GM21576 (cell line): Measurements from ENCODE around the gene PTTG1IP.
A peak's percentile ranks its signal among the peaks of the same experiment; 100 is the strongest.

Experiments
- ATAC-seq: cut with Tn5 transposase; IDR thresholded peaks from one replicate; pipeline ENCODE4 v1.9.1; 2021; ENCODE audit warnings: mild to moderate bottlenecking, moderate library complexity; ENCODE audit not compliant: unreplicated experiment

Gene PTTG1IP

GRCh38 chr21:44831227-44831860, 42.1 kb downstream of the PTTG1IP start:
- ATAC-seq: no peak

- ATAC-seq: no peak
Observed at GRCh38 chr21:44829507-44830092, 43.9 kb downstream of the PTTG1IP start.

DNA sequence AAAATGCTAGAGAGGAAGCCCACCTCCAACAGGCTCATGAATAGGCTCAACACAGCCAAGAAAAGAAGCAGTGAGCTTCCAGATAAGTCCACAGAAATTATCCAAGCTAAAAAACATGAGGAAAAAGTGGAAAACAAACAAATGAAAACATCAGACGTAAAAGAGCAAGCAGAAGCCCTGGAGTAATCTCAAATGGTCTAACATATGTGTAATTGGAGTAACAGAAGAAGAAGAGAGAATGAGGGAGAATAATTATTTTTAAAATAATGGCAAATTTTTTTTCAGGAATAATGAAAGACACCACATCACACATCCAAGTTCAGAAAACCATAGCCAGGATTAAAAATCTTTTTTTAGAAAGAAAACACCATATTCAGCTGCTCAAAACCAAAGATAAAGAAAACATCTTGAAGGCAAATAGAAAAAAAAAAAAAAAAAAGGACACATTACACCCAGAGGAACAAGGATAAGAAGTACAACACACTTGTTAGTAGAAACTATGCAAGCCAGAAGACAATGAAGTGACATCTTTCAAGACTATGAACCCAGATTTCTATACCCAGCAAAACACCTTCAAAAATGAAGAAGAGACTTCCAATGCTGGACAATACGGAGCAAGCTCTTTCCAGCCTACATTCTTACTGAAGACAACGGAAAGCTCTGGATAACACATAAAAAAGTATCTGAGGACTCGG, 45.0 kb downstream of the PTTG1IP start:
- ATAC-seq: no peak

DNA sequence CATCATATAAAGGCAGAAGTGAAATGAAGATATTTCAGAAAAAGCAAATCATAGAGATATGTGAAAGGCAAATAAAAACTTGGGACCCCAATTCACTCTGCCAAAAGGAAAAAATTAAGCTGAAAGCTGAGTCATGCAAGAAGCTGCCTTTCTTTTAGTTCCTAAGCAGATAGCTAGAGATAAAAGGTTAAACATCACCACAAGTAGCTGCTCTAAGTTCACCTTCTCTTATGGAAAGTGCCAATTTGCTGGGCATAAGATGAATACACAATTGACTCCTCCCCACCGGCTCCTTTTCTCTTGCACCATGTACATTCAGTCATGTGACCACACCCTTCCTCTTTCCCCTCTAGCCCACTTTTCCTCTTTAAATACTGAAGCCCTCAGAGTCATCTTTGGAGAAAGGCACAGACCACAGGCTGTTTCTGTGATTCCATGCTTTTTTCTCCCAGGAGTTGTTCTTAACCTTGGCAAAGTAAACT, 50.3 kb downstream of the PTTG1IP start:
- no peak for ATAC-seq

DNA sequence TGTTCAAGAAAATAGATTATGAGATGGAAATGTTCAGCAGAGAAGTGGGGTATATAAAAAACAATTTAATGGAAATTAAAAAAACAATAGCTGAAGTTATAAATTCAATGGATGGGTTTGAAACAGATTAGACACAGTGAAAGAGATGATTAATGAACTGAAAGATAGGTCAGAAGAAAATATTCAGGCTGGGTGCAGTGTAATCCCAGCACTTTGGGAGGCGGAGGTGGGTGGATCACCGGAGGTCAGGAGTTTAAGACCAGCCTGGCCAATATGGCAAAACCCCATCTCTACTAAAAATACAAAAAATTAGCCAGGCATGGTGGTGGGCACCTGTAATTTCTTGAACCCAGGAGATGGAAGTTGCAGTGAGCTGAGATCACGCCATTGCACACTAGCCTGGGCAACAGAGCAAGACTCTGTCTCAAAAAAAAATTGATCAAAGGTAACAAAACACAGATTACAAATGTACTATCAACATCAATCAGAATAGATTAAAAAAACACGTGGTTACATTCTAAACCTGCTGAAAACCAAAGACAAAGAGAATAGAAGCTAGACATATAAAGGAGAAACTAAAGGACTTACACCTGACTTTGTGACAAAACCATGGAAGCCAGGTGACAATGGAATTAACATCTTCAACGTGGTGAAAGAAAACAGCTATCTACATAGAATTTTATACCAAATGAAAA, 50.9 kb downstream of the PTTG1IP start:
- no peak for ATAC-seq

- no peak for ATAC-seq
Observed at GRCh38 chr21:44820851-44821250, 52.6 kb downstream of the PTTG1IP start.

- ATAC-seq: no peak
Observed at GRCh38 chr21:44819283-44820243, 53.9 kb downstream of the PTTG1IP start.

GRCh38 chr21:44818640-44819011, 54.9 kb downstream of the PTTG1IP start:
- no peak for ATAC-seq

- ATAC-seq: peak; percentile 44
Observed at GRCh38 chr21:44817914-44818639, 55.4 kb downstream of the PTTG1IP start, which contains the start of gene SUMO3. SUMO3 (minus strand) TSS chr21:44818062; CDS start chr21:44817968, 94 bp downstream.

DNA sequence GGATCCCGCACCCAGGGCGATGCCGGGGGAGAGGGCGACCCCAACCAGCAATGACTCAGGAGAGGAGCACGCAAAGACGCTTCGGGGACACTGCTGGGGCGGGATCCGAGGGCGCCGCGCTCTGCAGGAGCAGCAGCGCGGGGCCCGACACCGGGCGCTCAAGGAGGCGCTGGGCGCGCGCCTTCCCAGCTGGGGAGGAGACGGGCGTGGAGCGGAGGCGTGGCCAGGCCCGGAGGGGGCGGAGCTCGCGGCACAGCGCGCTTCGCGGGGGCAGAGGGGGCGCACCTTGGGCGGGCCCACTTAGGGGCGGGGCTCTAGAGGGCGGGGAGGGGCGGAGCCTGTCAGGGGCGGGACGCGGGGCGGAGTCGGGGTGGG, 56.0 kb downstream of the PTTG1IP start:
- peak; percentile 69 for ATAC-seq

- ATAC-seq: peak; percentile 22
Observed at GRCh38 chr21:44816761-44817505, 56.6 kb downstream of the PTTG1IP start.

GRCh38 chr21:44815852-44816628, 57.5 kb downstream of the PTTG1IP start:
- ATAC-seq: no peak

DNA sequence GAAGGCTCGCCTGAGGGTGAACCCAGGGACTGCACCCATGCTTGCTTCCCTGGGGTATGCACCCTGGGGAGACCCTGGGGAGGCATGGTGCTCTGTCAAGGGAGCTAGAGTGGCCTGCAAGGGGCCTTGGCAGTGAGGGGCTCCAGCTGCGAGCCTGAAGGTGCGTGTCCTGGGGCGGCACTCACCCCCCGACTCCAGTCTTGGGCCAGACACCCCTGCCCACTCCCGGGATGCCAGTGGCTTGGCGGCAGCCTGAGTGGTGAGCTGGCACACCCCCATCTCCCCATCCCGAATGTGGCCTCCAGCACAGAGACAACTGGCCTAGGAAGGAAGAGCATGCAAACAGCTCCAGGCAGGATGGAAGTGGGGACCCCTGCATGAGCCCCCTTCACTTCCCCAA, 58.3 kb downstream of the PTTG1IP start:
- ATAC-seq: no peak

DNA sequence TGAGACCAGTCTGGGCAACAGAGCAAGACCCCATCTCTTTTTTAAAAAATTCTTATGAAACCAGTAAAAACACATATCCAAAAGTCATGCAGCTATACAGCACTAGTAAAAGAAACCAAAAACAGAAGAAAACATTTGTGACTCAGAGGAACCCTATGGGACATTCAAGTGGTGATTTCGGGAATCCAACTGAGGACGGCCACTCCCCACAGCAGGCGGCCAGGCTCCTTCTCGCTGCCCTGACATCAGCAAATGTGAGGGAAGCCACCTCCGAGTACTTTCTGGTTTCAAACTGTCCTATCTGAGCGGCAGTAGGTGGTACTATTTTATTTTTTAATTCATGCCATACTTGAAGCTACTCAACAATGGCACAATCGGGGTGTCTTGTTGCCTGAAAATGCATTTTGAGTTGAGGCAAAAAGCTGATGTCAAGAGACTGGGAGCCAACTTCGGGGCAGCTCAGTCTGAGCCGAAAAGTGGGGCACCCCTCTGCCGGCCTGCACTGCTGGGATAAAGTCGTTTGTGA, 58.9 kb downstream of the PTTG1IP start:
- no peak for ATAC-seq

DNA sequence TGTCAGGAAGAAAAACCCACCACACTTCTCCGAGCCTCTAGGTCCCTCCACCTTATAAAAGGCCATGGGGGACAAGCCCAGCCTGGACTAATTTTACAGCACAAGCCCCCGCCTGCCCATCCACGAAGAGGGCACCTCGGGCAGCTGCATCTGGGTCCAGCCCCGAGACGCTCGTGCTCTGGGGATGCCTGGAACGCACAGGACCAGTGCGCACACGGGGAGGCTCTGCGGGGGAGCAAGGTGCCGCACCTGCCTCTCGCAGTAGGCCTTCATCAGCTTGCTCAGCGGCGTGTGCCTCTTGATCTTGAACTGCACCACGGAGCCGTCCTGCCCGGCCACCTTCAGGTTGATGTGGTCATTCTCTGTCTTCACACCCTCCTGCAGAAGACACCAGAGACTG, 59.8 kb downstream of the PTTG1IP start:
- no peak for ATAC-seq

DNA sequence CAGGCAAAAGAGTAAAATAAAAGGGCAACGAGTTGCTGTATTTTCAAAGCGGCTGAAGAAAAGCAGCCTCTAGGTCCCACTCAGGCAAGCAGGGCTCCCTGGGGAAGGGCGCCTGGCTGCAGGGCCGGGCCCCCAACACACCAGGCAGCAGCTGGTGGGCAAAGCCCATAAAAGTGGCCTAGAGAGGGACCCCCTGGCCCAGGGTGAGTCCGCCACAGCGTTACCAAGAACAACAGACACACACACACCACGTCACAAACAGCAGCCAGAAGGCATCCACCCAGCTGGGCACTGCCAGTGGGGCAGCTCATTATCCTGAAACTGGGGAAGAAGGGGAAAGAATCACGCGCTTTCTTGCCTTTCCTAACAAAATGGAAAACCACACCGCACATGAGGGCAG, 60.3 kb downstream of the PTTG1IP start:
- ATAC-seq: no peak

DNA sequence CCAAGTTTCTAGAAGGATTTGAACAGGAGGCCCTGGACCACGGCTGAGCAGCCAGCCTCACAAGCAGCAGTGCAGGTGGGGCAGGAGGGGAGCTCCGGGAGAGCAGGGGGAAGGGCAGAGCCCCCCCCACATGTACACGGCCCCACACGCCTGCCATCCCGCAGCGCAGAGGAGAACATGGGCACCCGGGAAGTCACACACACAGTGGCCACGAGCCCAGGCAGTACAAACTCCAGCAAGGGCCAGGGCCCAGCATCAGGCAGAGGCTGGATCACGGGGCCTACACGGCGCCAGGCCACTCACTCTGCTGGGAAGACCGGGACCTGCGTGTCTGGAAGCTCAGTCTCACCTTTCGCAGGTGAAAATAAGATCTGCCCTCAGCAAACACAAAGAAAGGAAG, 60.9 kb downstream of the PTTG1IP start:
- no peak for ATAC-seq

DNA sequence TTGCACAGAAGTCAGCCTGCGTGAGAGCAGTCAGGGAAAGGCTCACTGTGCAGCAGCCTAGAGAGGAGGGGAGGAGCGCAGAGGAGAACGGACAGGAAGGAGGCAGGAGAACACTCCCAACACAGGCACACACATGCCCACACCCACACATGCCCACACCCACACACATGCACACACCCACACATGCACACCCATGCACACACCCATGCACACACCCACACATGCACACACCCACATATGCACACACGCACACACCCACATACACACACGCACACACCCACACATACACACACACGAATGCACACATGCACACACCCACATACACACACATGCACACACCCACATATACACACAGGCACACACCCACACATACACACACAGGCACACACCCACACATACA, 62.7 kb downstream of the PTTG1IP start:
- ATAC-seq: no peak
